ENCODE results near the gene LTBR.

DNA sequence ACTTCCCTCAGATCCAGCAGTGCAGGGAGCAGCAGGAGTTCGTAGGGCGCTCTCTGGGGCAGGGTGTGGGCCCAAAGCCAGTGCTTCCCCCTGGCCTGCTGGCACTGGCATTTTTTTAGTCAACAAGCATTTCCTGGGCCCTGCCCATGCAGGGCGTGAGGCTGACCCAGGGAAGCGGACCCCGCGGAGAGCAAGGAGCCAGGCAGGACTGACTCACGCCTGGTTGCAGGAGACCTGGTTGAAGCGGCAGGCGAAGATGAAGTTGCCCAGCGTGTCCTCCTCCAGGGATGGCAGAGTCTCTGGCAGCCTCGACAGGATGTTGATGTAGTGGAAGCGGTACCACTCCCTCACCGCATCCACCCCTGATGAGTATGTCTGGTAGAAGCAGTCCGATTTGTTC is 22.1 kb upstream of the LTBR start:
- TF ChIP-seq, protein P1, sequence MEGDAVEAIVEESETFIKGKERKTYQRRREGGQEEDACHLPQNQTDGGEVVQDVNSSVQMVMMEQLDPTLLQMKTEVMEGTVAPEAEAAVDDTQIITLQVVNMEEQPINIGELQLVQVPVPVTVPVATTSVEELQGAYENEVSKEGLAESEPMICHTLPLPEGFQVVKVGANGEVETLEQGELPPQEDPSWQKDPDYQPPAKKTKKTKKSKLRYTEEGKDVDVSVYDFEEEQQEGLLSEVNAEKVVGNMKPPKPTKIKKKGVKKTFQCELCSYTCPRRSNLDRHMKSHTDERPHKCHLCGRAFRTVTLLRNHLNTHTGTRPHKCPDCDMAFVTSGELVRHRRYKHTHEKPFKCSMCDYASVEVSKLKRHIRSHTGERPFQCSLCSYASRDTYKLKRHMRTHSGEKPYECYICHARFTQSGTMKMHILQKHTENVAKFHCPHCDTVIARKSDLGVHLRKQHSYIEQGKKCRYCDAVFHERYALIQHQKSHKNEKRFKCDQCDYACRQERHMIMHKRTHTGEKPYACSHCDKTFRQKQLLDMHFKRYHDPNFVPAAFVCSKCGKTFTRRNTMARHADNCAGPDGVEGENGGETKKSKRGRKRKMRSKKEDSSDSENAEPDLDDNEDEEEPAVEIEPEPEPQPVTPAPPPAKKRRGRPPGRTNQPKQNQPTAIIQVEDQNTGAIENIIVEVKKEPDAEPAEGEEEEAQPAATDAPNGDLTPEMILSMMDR (IDR thresholded peaks at IDR 0.05): no peak
- TF ChIP-seq POLR2A (IDR thresholded peaks at IDR 0.05): no peak
